GM23338 (cell line): ENCODE data around the gene LRRFIP1. TPM values are rescaled to one million over a fixed set of nuclear protein-coding genes. Genes with fewer than 3 reads are reported as not detected.

ENCODE experiments used
- ATAC-seq: fragments of 200-7000 bp; cut with Tn5 transposase; 3 replicates; pipeline ENCODE4 v1.9.1; 2020
- DNase-seq: peaks from one replicate; pipeline ENCODE4 v3.0.0-alpha.2; 2015; ENCODE audit warnings: low spot score
- H2AFZ ChIP-seq: fragments of 200-600 bp; sonication (generic); 2 replicates; pipeline ENCODE4 v1.8.0; 2016; ENCODE audit warnings: antibody characterized with exemption, mild to moderate bottlenecking, moderate library complexity
- H3F3A ChIP-seq: fragments of 200-600 bp; sonication (generic); replicated peaks from 2 replicates; pipeline ENCODE4 v1.8.0; 2017; ENCODE audit warnings: antibody characterized with exemption, mixed run types, low read depth
- H3K27ac ChIP-seq: fragments of 200-600 bp; sonication (generic); 2 replicates; pipeline ENCODE4 v1.6.1; 2016; ENCODE audit warnings: low read depth
- H3K27me3 ChIP-seq: fragments of 200-600 bp; sonication (generic); 2 replicates; pipeline ENCODE4 v1.8.0; 2016; ENCODE audit warnings: mild to moderate bottlenecking, mixed run types, moderate library complexity; ENCODE audit not compliant: insufficient read depth
- H3K36me3 ChIP-seq: fragments of 200-600 bp; sonication (generic); 2 replicates; pipeline ENCODE4 v1.8.0; 2016; ENCODE audit warnings: mild to moderate bottlenecking; ENCODE audit not compliant: insufficient read depth
- H3K4me1 ChIP-seq: fragments of 200-600 bp; sonication (generic); 2 replicates; pipeline ENCODE4 v1.8.0; 2016; ENCODE audit warnings: mild to moderate bottlenecking, moderate library complexity; ENCODE audit not compliant: insufficient read depth
- H3K4me2 ChIP-seq: fragments of 200-600 bp; sonication (generic); 2 replicates; pipeline ENCODE4 v1.7.1; 2017; ENCODE audit warnings: mixed run types
- H3K4me3 ChIP-seq: fragments of 200-600 bp; sonication (generic); 2 replicates; pipeline ENCODE4 v1.6.1; 2016; ENCODE audit warnings: mixed run types
- H3K79me2 ChIP-seq: fragments of 200-600 bp; sonication (generic); replicated peaks from 2 replicates; pipeline ENCODE4 v1.8.0; 2017; ENCODE audit warnings: mild to moderate bottlenecking; ENCODE audit not compliant: insufficient read depth
- H3K9me2 ChIP-seq: fragments of 200-600 bp; sonication (generic); 2 replicates; pipeline ENCODE4 v1.8.0; 2017; ENCODE audit not compliant: insufficient read depth
- H4K20me1 ChIP-seq: fragments of 200-600 bp; sonication (generic); replicated peaks from 2 replicates; pipeline ENCODE4 v1.8.0; 2017; ENCODE audit warnings: mild to moderate bottlenecking; ENCODE audit not compliant: insufficient read depth
- H3K27ac Mint-ChIP-seq: 2 replicates; pipeline ENCODE4 v1.8.0; 2020; ENCODE audit warnings: inconsistent platforms, mild to moderate bottlenecking, moderate library complexity, mixed read lengths
- H3K27me3 Mint-ChIP-seq: 3 replicates; pipeline ENCODE4 v1.8.0; 2022; ENCODE audit warnings: low read depth, mild to moderate bottlenecking, moderate library complexity, mixed read lengths, inconsistent platforms; ENCODE audit not compliant: insufficient read depth, poor library complexity
- H3K36me3 Mint-ChIP-seq: 3 replicates; pipeline ENCODE4 v1.8.0; 2021; ENCODE audit warnings: low read depth, mild to moderate bottlenecking, inconsistent platforms, moderate library complexity, mixed read lengths
- H3K4me1 Mint-ChIP-seq: 3 replicates; pipeline ENCODE4 v1.8.0; 2020; ENCODE audit warnings: mild to moderate bottlenecking, inconsistent platforms, mixed read lengths
- H3K4me3 Mint-ChIP-seq: 3 replicates; pipeline ENCODE4 v1.8.0; 2021; ENCODE audit warnings: moderate library complexity, mild to moderate bottlenecking, inconsistent platforms, mixed read lengths
- H3K9me3 Mint-ChIP-seq: 3 replicates; pipeline ENCODE4 v1.8.0; 2020; ENCODE audit warnings: moderate library complexity, mild to moderate bottlenecking, inconsistent platforms, mixed read lengths
- EZH2 ChIP-seq: fragments of 200-600 bp; sonication (generic); IDR thresholded peaks from one replicate; pipeline ENCODE4 v1.8.0; 2017; ENCODE audit warnings: antibody characterized with exemption, mild to moderate bottlenecking, low read depth; ENCODE audit not compliant: unreplicated experiment
- polyA plus RNA-seq: library from polyadenylated mRNA; unstranded; fragments of >200 nt; fragmentation: Nextera tagmentation; extraction: Ambion mirVana; gene quantifications from 2 replicates; pipeline ENCODE4 v1.2.1, GENCODE V29; 2016
- total RNA-seq: library from RNA; depleted of rRNA; stranded (reverse); fragments of >200 nt; shearing (Covaris generic); gene quantifications from 2 replicates; pipeline ENCODE4 v1.2.3, GENCODE V29; 2014
- TF ChIP-seq, protein P1 (sequence below): IDR thresholded peaks from one replicate; pipeline ENCODE4 v1.6.1; 2018; ENCODE audit warnings: antibody characterized with exemption; ENCODE audit not compliant: unreplicated experiment
- TF ChIP-seq, protein P2 (sequence below): fragments of 250-450 bp; sonication (Bioruptor Pico); IDR thresholded peaks from 2 replicates; pipeline ENCODE4 v1.5.0; 2020; ENCODE audit warnings: mild to moderate bottlenecking, moderate library complexity

The LRRFIP1 gene
- total and polyA plus RNA-seq, 2 experiments from 2014 or later, result 59.6 to 178 TPM

- no peaks in the 10 kb centered on the region; the same call in none of the 2 replicates for H3K9me2 ChIP-seq
- H3K27me3 Mint-ChIP-seq, result peaks cover 26% of the 10 kb centered on the region
- TF ChIP-seq, protein P1, sequence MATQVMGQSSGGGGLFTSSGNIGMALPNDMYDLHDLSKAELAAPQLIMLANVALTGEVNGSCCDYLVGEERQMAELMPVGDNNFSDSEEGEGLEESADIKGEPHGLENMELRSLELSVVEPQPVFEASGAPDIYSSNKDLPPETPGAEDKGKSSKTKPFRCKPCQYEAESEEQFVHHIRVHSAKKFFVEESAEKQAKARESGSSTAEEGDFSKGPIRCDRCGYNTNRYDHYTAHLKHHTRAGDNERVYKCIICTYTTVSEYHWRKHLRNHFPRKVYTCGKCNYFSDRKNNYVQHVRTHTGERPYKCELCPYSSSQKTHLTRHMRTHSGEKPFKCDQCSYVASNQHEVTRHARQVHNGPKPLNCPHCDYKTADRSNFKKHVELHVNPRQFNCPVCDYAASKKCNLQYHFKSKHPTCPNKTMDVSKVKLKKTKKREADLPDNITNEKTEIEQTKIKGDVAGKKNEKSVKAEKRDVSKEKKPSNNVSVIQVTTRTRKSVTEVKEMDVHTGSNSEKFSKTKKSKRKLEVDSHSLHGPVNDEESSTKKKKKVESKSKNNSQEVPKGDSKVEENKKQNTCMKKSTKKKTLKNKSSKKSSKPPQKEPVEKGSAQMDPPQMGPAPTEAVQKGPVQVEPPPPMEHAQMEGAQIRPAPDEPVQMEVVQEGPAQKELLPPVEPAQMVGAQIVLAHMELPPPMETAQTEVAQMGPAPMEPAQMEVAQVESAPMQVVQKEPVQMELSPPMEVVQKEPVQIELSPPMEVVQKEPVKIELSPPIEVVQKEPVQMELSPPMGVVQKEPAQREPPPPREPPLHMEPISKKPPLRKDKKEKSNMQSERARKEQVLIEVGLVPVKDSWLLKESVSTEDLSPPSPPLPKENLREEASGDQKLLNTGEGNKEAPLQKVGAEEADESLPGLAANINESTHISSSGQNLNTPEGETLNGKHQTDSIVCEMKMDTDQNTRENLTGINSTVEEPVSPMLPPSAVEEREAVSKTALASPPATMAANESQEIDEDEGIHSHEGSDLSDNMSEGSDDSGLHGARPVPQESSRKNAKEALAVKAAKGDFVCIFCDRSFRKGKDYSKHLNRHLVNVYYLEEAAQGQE, result no peak
- TF ChIP-seq, protein P2, sequence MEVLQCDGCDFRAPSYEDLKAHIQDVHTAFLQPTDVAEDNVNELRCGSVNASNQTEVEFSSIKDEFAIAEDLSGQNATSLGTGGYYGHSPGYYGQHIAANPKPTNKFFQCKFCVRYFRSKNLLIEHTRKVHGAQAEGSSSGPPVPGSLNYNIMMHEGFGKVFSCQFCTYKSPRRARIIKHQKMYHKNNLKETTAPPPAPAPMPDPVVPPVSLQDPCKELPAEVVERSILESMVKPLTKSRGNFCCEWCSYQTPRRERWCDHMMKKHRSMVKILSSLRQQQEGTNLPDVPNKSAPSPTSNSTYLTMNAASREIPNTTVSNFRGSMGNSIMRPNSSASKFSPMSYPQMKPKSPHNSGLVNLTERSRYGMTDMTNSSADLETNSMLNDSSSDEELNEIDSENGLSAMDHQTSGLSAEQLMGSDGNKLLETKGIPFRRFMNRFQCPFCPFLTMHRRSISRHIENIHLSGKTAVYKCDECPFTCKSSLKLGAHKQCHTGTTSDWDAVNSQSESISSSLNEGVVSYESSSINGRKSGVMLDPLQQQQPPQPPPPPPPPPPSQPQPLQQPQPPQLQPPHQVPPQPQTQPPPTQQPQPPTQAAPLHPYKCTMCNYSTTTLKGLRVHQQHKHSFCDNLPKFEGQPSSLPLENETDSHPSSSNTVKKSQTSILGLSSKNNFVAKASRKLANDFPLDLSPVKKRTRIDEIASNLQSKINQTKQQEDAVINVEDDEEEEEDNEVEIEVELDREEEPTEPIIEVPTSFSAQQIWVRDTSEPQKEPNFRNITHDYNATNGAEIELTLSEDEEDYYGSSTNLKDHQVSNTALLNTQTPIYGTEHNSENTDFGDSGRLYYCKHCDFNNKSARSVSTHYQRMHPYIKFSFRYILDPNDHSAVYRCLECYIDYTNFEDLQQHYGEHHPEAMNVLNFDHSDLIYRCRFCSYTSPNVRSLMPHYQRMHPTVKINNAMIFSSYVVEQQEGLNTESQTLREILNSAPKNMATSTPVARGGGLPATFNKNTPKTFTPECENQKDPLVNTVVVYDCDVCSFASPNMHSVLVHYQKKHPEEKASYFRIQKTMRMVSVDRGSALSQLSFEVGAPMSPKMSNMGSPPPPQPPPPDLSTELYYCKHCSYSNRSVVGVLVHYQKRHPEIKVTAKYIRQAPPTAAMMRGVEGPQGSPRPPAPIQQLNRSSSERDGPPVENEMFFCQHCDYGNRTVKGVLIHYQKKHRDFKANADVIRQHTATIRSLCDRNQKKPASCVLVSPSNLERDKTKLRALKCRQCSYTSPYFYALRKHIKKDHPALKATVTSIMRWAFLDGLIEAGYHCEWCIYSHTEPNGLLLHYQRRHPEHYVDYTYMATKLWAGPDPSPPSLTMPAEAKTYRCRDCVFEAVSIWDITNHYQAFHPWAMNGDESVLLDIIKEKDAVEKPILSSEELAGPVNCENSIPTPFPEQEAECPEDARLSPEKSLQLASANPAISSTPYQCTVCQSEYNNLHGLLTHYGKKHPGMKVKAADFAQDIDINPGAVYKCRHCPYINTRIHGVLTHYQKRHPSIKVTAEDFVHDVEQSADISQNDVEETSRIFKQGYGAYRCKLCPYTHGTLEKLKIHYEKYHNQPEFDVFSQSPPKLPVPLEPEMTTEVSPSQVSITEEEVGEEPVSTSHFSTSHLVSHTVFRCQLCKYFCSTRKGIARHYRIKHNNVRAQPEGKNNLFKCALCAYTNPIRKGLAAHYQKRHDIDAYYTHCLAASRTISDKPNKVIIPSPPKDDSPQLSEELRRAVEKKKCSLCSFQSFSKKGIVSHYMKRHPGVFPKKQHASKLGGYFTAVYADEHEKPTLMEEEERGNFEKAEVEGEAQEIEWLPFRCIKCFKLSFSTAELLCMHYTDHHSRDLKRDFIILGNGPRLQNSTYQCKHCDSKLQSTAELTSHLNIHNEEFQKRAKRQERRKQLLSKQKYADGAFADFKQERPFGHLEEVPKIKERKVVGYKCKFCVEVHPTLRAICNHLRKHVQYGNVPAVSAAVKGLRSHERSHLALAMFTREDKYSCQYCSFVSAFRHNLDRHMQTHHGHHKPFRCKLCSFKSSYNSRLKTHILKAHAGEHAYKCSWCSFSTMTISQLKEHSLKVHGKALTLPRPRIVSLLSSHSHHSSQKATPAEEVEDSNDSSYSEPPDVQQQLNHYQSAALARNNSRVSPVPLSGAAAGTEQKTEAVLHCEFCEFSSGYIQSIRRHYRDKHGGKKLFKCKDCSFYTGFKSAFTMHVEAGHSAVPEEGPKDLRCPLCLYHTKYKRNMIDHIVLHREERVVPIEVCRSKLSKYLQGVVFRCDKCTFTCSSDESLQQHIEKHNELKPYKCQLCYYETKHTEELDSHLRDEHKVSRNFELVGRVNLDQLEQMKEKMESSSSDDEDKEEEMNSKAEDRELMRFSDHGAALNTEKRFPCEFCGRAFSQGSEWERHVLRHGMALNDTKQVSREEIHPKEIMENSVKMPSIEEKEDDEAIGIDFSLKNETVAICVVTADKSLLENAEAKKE, result no peak
- no peak for TF ChIP-seq EZH2
- H3K27me3 ChIP-seq, result peaks cover 34% of the 10 kb centered on the region
- no peak overlapping the region for H3K27ac ChIP-seq
- ATAC-seq, result no peak
- no peak for DNase-seq
- H4K20me1 ChIP-seq, result no peaks in the 10 kb centered on the region; the same call in 1 of the 2 replicates
- no peak overlapping the region for H3K4me2 ChIP-seq
- H3K4me1 ChIP-seq, result peaks cover 7% of the 10 kb centered on the region
- H3K36me3 ChIP-seq, result 0 out of 2 replicates have a peak, but pooled peaks cover 2% of the 10 kb centered on the region
- no peak overlapping the region for H2AFZ ChIP-seq
- H3K9me3 Mint-ChIP-seq, result peaks cover 5% of the 10 kb centered on the region; the same call in 2 of the 3 replicates
- H3K4me1 Mint-ChIP-seq, result peaks cover 18% of the 10 kb centered on the region
- no peaks in the 10 kb centered on the region; the same call in 1 of the 2 replicates for H3F3A ChIP-seq
- peaks cover 7% of the 10 kb centered on the region; the same call in 1 of the 3 replicates for H3K36me3 Mint-ChIP-seq
- H3K27ac Mint-ChIP-seq, result no peak overlapping the region
- H3K79me2 ChIP-seq, result peaks cover 6% of the 10 kb centered on the region; the same call in 1 of the 2 replicates
- H3K4me3 Mint-ChIP-seq, result no peak overlapping the region
- H3K4me3 ChIP-seq, result no peak overlapping the region
Observed at GRCh38 chr2:237623428-237624403, 3.7 kb upstream of the LRRFIP1 start.
